Vagina (tissue), 2 donors: ENCODE data around the gene JAG1. TPM values are rescaled to one million over a fixed set of nuclear protein-coding genes. Genes with fewer than 3 reads are reported as not detected.

Source experiments
- DNase-seq, 2 donors: peaks; one replicate each; pipeline ENCODE4 v3.0.0-alpha.2; 2017; ENCODE audit errors: extremely low spot score in 2 of 2
- H3K27ac ChIP-seq: fragments of 200-600 bp; sonication (generic); one replicate; pipeline ENCODE4 v1.5.1; 2019
- H3K27me3 ChIP-seq: fragments of 200-600 bp; sonication (generic); one replicate; pipeline ENCODE4 v1.5.1; 2019
- H3K36me3 ChIP-seq, 2 donors: fragments of 200-600 bp; sonication (generic); one replicate each; pipeline ENCODE4 v1.5.1; 2017 to 2019
- H3K4me1 ChIP-seq: fragments of 200-600 bp; sonication (generic); one replicate; pipeline ENCODE4 v1.5.1; 2019
- H3K4me3 ChIP-seq, 2 donors: fragments of 200-600 bp; sonication (generic); 1 replicate in 1 of 2; 2 replicates in 1 of 2; pipeline ENCODE4 v1.5.1; 2016 to 2019
- H3K9me3 ChIP-seq: fragments of 200-600 bp; sonication (generic); one replicate; pipeline ENCODE4 v1.5.1; 2019
- POLR2A ChIP-seq, 2 donors: fragments of 450-650 bp; IDR thresholded peaks; one replicate each; pipeline ENCODE4 v1.6.1; 2017; ENCODE audit warnings: antibody characterized with exemption in 2 of 2, mild to moderate bottlenecking in 2 of 2, moderate library complexity in 2 of 2
- POLR2AphosphoS5 ChIP-seq, 2 donors: sonication (generic); formaldehyde crosslinking; IDR thresholded peaks; one replicate each; pipeline ENCODE4 v1.9.0; 2017; ENCODE audit warnings: antibody characterized with exemption in 2 of 2, mild to moderate bottlenecking in 2 of 2, low read depth in 1 of 2; ENCODE audit not compliant: insufficient read depth in 1 of 2
- intact Hi-C: fragments of 100-400 bp; cut with DNase I; formaldehyde crosslinking; loops from one replicate; pipeline ENCODE4 v1.15.1; 2023
- total RNA-seq: library from RNA; depleted of rRNA; stranded (reverse); fragments of >200 nt; gene quantifications from one replicate; pipeline ENCODE4 v1.2.3, GENCODE V29; 2016
- TF ChIP-seq, protein P1 (sequence below), 3 experiments: fragments of 450-650 bp in 2 of 3; fragments of 200-600 bp in 1 of 3; sonication (generic) in 1 of 3; IDR thresholded peaks; one replicate each; pipeline ENCODE4 v1.5.1; 2017 to 2019; ENCODE audit warnings: antibody characterized with exemption in 3 of 3, mild to moderate bottlenecking in 2 of 3, moderate library complexity in 2 of 3

Gene JAG1
- total RNA-seq, 1 donor from 2014 or later, result 185 TPM

DNA sequence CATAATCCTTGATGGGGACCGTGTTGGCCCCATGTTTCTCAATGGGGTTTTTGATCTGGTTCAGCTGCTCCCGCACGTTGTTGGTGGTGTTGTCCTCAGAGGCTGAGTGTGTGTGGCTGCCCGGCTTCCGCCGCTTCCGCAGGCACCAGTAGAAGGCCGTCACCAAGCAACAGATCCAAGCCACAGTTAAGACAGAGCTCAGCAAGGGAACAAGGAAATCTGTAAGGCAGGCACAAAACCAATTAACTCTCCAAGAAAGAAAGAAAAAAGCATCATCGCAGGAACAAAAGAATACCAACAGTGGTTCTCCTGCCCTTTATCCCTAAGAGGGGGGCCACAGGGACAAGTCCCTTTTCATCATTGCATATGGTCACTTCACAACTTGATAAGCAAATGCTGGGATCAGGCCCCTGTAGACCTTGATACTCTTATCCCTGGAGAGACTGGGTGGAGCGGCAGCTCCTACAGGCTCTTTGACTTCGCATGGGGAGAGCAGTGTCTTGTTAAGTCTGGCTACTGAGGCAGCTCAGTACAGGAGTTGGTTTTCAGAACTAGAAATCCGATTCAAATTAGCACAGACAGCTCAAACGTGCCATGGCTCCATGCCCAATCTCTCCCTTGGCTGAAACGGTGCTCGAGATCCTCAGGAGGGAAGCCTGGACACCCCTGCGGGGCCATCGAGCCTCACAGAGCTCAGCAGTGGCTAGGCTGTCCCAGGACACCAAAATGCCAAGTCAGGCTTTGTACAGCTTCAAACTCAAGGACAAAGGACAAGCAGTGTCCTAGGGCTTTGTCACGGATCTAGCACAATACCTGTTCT is 33.9 kb downstream of the JAG1 start:
- H3K4me3 ChIP-seq, result no peak overlapping the region
- TF ChIP-seq POLR2AphosphoS5 (IDR thresholded peaks at IDR 0.05; ENCODE audit: insufficient read depth in 1 of 2, low read depth in 1 of 2), result no peak
- TF ChIP-seq, protein P1, sequence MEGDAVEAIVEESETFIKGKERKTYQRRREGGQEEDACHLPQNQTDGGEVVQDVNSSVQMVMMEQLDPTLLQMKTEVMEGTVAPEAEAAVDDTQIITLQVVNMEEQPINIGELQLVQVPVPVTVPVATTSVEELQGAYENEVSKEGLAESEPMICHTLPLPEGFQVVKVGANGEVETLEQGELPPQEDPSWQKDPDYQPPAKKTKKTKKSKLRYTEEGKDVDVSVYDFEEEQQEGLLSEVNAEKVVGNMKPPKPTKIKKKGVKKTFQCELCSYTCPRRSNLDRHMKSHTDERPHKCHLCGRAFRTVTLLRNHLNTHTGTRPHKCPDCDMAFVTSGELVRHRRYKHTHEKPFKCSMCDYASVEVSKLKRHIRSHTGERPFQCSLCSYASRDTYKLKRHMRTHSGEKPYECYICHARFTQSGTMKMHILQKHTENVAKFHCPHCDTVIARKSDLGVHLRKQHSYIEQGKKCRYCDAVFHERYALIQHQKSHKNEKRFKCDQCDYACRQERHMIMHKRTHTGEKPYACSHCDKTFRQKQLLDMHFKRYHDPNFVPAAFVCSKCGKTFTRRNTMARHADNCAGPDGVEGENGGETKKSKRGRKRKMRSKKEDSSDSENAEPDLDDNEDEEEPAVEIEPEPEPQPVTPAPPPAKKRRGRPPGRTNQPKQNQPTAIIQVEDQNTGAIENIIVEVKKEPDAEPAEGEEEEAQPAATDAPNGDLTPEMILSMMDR (IDR thresholded peaks at IDR 0.05), result no peak
- TF ChIP-seq POLR2A (IDR thresholded peaks at IDR 0.05), result no peak
- no peaks in the 10 kb centered on the region for H3K27me3 ChIP-seq
- DNase-seq, result no peak
- H3K4me1 ChIP-seq, result peaks cover 52% of the 10 kb centered on the region
- H3K9me3 ChIP-seq, result no peaks in the 10 kb centered on the region
- H3K27ac ChIP-seq, result peak overlapping the region; percentile 68
- H3K36me3 ChIP-seq, result peaks cover 0 to 74% of the 10 kb centered on the region in 2 donors
- intact Hi-C loops, result no loop called here

DNA sequence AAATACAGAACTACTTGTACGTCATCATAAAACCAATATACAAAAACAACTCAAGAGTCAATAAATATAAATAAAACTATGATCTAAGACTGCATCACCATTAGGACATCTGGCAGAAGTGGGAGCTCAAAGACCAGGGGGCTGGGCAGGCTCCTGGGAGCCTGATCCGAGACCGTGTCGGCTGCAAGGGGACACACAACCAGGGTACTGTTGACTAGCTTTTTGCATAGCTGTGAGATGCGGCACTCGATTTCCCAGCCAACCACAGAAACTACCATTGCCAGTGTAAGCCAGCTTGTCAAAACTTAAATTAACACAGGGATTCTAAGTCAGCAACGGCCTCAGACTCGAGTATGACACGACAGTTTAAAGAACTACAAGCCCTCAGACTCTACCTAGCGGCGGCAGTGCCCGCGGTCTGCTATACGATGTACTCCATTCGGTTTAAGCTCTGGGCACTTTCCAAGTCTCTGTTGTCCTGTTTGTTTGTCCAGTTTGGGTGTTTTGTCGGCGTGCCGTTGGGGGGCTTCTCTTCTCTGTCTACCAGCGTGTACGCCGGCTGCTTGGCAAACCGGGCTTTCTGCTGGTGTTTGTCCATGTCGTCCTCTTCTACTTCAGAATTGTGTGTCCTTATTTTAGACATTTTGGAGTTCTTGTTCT is 34.6 kb downstream of the JAG1 start:
- Histone ChIP-seq H3K4me1 (peaks cover 59% of the 10 kb centered on the region), H3K27ac (peak overlapping the region; percentile 68), H3K9me3 (no peaks in the 10 kb centered on the region), H3K4me3 (no peak overlapping the region), H3K36me3 (peaks cover 0 to 67% of the 10 kb centered on the region in 2 donors), H3K27me3 (no peaks in the 10 kb centered on the region)
- TF ChIP-seq, protein P1 (IDR thresholded peaks at IDR 0.05), result no peak
- TF ChIP-seq POLR2A (IDR thresholded peaks at IDR 0.05) (no peak), POLR2AphosphoS5 (IDR thresholded peaks at IDR 0.05; ENCODE audit: insufficient read depth in 1 of 2, low read depth in 1 of 2) (no peak)
- no peak for DNase-seq
- intact Hi-C loops, result no loop called here

DNA sequence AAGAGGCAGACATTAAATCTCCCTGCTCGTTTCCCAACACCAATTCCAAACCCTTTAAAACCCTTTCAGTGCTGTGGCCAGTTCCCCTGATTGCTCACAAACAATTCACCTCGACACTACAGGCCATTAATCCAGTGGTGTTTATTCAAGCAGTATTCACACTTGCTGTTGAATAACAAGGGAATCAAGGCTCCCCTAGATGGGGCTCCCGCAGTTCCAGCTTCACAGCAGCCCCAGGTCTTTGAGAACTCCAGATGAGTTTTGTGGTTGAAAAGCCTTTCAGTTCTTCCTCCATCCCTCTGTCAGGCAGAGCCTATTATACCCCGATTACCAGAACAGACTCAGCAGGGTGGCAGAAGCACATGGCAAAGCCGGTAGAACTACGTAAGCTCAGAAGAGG is 36.2 kb downstream of the JAG1 start:
- intact Hi-C loops, result no loop called here
- TF ChIP-seq POLR2AphosphoS5 (IDR thresholded peaks at IDR 0.05; ENCODE audit: insufficient read depth in 1 of 2, low read depth in 1 of 2), result no peak
- TF ChIP-seq POLR2A (IDR thresholded peaks at IDR 0.05), result no peak
- TF ChIP-seq, protein P1 (IDR thresholded peaks at IDR 0.05), result no peak
- Histone ChIP-seq H3K36me3 (peaks cover 0 to 51% of the 10 kb centered on the region in 2 donors), H3K27me3 (no peaks in the 10 kb centered on the region), H3K9me3 (no peaks in the 10 kb centered on the region), H3K4me3 (no peak overlapping the region), H3K27ac (peak overlapping the region; percentile 85), H3K4me1 (peaks cover 75% of the 10 kb centered on the region)
- DNase-seq, result no peak

DNA sequence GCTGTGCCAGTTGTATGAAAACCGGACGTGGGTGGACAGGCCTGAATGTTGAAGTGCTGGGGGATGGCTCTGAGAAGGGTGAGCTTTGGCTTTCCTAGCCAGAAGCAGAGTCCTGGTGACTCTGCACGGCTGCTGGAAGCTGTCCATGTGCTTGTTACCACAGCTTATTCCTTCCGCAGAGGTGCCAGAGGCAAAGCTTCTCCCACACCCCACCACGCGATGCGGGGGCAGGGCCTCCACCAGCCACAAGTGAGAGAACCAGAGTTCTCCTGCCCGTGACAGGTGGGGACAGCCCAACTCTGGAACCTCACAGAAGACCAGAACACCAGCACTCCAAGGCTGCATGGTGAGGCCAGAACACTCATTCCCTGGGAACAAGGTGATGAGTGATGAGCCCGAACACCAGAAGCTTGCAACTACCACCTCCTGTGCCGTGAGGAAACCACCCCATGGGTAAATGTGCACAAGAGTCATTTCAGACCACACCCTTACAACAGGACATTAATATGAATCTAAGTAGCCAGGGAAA is 36.7 kb downstream of the JAG1 start:
- peak in 1 of 2 donors; percentile 54 for TF ChIP-seq POLR2AphosphoS5 (IDR thresholded peaks at IDR 0.05; ENCODE audit: insufficient read depth in 1 of 2, low read depth in 1 of 2)
- TF ChIP-seq, protein P1 (IDR thresholded peaks at IDR 0.05), result no peak
- peaks cover 0 to 47% of the 10 kb centered on the region in 2 donors for H3K36me3 ChIP-seq
- no peaks in the 10 kb centered on the region for H3K9me3 ChIP-seq
- no peak for DNase-seq
- peak overlapping the region; percentile 85 for H3K27ac ChIP-seq
- intact Hi-C loops, result no loop called here
- no peaks in the 10 kb centered on the region for H3K27me3 ChIP-seq
- H3K4me1 ChIP-seq, result peaks cover 80% of the 10 kb centered on the region
- H3K4me3 ChIP-seq, result no peak overlapping the region
